Lower leg skin (tissue), 3 donors: Measurements from ENCODE around the gene OSM.

Experiments
- CTCF ChIP-seq, 3 donors: fragments of 450-650 bp; IDR thresholded peaks; one replicate each; pipeline ENCODE4 v1.5.1; 2016; ENCODE audit warnings: antibody characterized with exemption in 3 of 3, mild to moderate bottlenecking in 3 of 3, moderate library complexity in 2 of 3
- POLR2A ChIP-seq, 2 donors: fragments of 450-650 bp; IDR thresholded peaks; one replicate each; pipeline ENCODE4 v1.6.1; 2016 to 2017; ENCODE audit warnings: antibody characterized with exemption in 2 of 2, mild to moderate bottlenecking in 1 of 2, moderate library complexity in 1 of 2

- no peak for TF ChIP-seq CTCF (IDR thresholded peaks at IDR 0.05)
- TF ChIP-seq POLR2A (IDR thresholded peaks at IDR 0.05): no peak
Observed at GRCh38 chr22:30235687-30236170, 30.9 kb downstream of the OSM start.
